HG03342 (cell line): Measurements from ENCODE around the gene CYB561A3.

ENCODE experiments used
- ATAC-seq: cut with Tn5 transposase; IDR thresholded peaks from one replicate; pipeline ENCODE4 v1.9.1; 2021; ENCODE audit warnings: mild to moderate bottlenecking, moderate library complexity; ENCODE audit not compliant: unreplicated experiment

The CYB561A3 gene

GRCh38 chr11:61369372-61370348 lies 8.0 kb upstream of the CYB561A3 start:
- no peak for ATAC-seq

- ATAC-seq = no peak
Measured at GRCh38 chr11:61368646-61369045, 7.0 kb upstream of the CYB561A3 start.

- no peak for ATAC-seq
Measured at GRCh38 chr11:61367406-61367805, 5.7 kb upstream of the CYB561A3 start.

GRCh38 chr11:61364012-61364675 lies 2.5 kb upstream of the CYB561A3 start:
- no peak for ATAC-seq

- ATAC-seq = peak; percentile 16
Measured at GRCh38 chr11:61362542-61362875, 827 bp upstream of the CYB561A3 start.

- no peak for ATAC-seq
Measured at GRCh38 chr11:61361237-61361740, 393 bp downstream of the CYB561A3 start.

GRCh38 chr11:61359516-61359915 lies 2.2 kb downstream of the CYB561A3 start:
- ATAC-seq = no peak

- no peak for ATAC-seq
Measured at GRCh38 chr11:61358566-61358965, 3.1 kb downstream of the CYB561A3 start.

GRCh38 chr11:61357894-61358239 lies 3.8 kb downstream of the CYB561A3 start:
- no peak for ATAC-seq

- peak; percentile 58 for ATAC-seq
Measured at GRCh38 chr11:61357233-61357893, 4.3 kb downstream of the CYB561A3 start.

- ATAC-seq = no peak
Measured at GRCh38 chr11:61356706-61357105, 5.0 kb downstream of the CYB561A3 start.

- ATAC-seq = no peak
Measured at GRCh38 chr11:61354208-61354607, 7.5 kb downstream of the CYB561A3 start.

- no peak for ATAC-seq
Measured at GRCh38 chr11:61353131-61354067, 8.3 kb downstream of the CYB561A3 start.

- ATAC-seq = no peak
Measured at GRCh38 chr11:61352038-61352437, 9.6 kb downstream of the CYB561A3 start.

- no peak for ATAC-seq
Measured at GRCh38 chr11:61350803-61351202, 10.9 kb downstream of the CYB561A3 start.

- no peak for ATAC-seq
Measured at GRCh38 chr11:61350336-61350735, 11.3 kb downstream of the CYB561A3 start.

GRCh38 chr11:61349916-61350315 lies 11.8 kb downstream of the CYB561A3 start:
- no peak for ATAC-seq

GRCh38 chr11:61349189-61349751 lies 12.4 kb downstream of the CYB561A3 start:
- no peak for ATAC-seq

GRCh38 chr11:61347916-61348461 lies 13.7 kb downstream of the CYB561A3 start:
- ATAC-seq = no peak
